ENCODE measurements around the gene IFNL4. TPM values are rescaled to one million over a fixed set of nuclear protein-coding genes. Genes with fewer than 3 reads are reported as not detected.

Gene IFNL4
- total and polyA plus RNA-seq, 9 of the 15 experiments (the other 6 are each of a cell fraction or from before 2014, with no cell fraction given) = not detected

DNA sequence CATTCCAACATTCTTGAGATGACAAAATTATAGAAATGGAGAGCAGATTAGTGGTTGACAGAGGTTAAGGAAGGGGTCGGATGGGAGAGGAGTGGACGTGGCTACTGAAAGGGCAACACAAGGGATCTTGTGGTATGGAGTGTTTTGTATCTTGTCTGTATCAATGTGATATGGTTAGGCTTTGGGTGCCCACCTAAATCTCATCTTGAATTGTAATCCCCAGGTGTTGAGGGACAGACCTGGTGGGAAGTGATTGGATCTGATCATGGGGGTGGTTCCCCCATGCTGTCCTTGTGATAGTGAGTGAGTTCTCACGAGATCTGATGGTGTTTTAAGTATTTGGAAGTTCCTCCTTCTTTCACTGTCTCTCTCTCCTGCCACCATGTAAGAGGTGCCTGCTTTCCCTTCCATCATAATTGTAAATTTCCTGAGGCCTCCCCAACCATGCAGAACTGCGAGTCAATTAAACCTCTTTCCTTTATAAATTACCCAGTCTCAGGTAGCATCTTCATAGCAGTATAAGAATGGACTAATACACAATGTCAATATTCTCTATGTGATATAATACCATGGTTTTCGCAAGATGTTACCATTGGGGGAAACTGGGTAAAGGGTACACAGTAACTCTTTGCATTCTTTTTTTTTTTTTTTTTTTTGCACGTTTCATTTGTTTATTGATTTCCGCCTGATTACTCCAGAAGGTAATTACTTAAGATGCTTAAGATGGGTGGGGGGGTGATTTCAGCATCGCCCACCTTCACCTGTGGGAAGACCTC lies 4.9 kb upstream of the IFNL4 start (continued):
- no peak for TF ChIP-seq ETV1 (tag; conservative IDR thresholded peaks at IDR 0.05; ENCODE audit: low read depth)
- TF ChIP-seq PRPF4 (IDR thresholded peaks at IDR 0.05; ENCODE audit: insufficient read depth, low read depth, low read length, poor library complexity, severe bottlenecking) = no peak
- TF ChIP-seq SNRNP70 (optimal IDR thresholded peaks at IDR 0.05; ENCODE audit: low read depth, low read length) = no peak
- TF ChIP-seq ARID1B (IDR thresholded peaks at IDR 0.05) = peak; percentile 35; the same call in 1 of the 2 replicates
- TF ChIP-seq HSF4 (CRISPR knock-in tag; IDR thresholded peaks at IDR 0.05; ENCODE audit: borderline replicate concordance) = no peak
- no peak for TF ChIP-seq RBBP5 (IDR thresholded peaks at IDR 0.05; ENCODE audit: borderline replicate concordance, insufficient read depth, low read length, poor library complexity, severe bottlenecking)
- TF ChIP-seq ZNF175 (CRISPR knock-in tag; IDR thresholded peaks at IDR 0.05; ENCODE audit: low read depth) = no peak
- no peak for TF ChIP-seq MXI1 (IDR thresholded peaks at IDR 0.05; ENCODE audit: low read depth, low read length)
- TF ChIP-seq ZFPM2 (CRISPR knock-in tag; IDR thresholded peaks at IDR 0.05) = no peak
- TF ChIP-seq NFIC (IDR thresholded peaks at IDR 0.05) = 0 out of 2 replicates have a peak, but pooled peaks have one; percentile 17
- TF ChIP-seq, protein P1, sequence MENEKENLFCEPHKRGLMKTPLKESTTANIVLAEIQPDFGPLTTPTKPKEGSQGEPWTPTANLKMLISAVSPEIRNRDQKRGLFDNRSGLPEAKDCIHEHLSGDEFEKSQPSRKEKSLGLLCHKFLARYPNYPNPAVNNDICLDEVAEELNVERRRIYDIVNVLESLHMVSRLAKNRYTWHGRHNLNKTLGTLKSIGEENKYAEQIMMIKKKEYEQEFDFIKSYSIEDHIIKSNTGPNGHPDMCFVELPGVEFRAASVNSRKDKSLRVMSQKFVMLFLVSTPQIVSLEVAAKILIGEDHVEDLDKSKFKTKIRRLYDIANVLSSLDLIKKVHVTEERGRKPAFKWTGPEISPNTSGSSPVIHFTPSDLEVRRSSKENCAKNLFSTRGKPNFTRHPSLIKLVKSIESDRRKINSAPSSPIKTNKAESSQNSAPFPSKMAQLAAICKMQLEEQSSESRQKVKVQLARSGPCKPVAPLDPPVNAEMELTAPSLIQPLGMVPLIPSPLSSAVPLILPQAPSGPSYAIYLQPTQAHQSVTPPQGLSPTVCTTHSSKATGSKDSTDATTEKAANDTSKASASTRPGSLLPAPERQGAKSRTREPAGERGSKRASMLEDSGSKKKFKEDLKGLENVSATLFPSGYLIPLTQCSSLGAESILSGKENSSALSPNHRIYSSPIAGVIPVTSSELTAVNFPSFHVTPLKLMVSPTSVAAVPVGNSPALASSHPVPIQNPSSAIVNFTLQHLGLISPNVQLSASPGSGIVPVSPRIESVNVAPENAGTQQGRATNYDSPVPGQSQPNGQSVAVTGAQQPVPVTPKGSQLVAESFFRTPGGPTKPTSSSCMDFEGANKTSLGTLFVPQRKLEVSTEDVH (IDR thresholded peaks at IDR 0.05; ENCODE audit: low read depth, partially characterized antibody) = no peak
- no peak for TF ChIP-seq E2F3 (CRISPR knock-in tag; IDR thresholded peaks at IDR 0.05)
- no peak for TF ChIP-seq MCM7 (IDR thresholded peaks at IDR 0.05)
- TF ChIP-seq HNRNPL (IDR thresholded peaks at IDR 0.05; ENCODE audit: low read depth, low read length) = no peak
- 0 out of 2 replicates have a peak, but pooled peaks have one; percentile 26 for TF ChIP-seq ZKSCAN8 (CRISPR knock-in tag; IDR thresholded peaks at IDR 0.05)
- no peak for TF ChIP-seq KLF6 (CRISPR knock-in tag; IDR thresholded peaks at IDR 0.05; ENCODE audit: borderline replicate concordance)
- no peak for TF ChIP-seq IFI16 (CRISPR knock-in tag; IDR thresholded peaks at IDR 0.05)
- TF ChIP-seq CHD2 (IDR thresholded peaks at IDR 0.05; ENCODE audit: low read depth, low read length) = peak; percentile 78

Data from K562 (cell line).